Chondrocyte (in vitro differentiated cells): Measurements from ENCODE around the gene MAP7D2. TPM values are rescaled to one million over a fixed set of nuclear protein-coding genes. Genes with fewer than 3 reads are reported as not detected.

Source experiments
- DNase-seq: peaks from one replicate; pipeline ENCODE4 v3.0.0; 2021; ENCODE audit warnings: mixed read lengths, low spot score
- H3K27ac Mint-ChIP-seq: one replicate; pipeline ENCODE4 v1.8.0; 2021; ENCODE audit warnings: mild to moderate bottlenecking, moderate library complexity, mixed read lengths; ENCODE audit not compliant: unreplicated experiment
- H3K27me3 Mint-ChIP-seq: 2 replicates; pipeline ENCODE4 v1.8.0; 2021; ENCODE audit warnings: low read depth, mixed read lengths
- H3K36me3 Mint-ChIP-seq: 2 replicates; pipeline ENCODE4 v1.8.0; 2021; ENCODE audit warnings: low read depth, mixed read lengths
- H3K4me1 Mint-ChIP-seq: 2 replicates; pipeline ENCODE4 v1.8.0; 2021; ENCODE audit warnings: low read depth, mild to moderate bottlenecking, mixed read lengths
- H3K4me3 Mint-ChIP-seq: one replicate; pipeline ENCODE4 v1.8.0; 2021; ENCODE audit warnings: mild to moderate bottlenecking, moderate library complexity, mixed read lengths; ENCODE audit not compliant: unreplicated experiment
- H3K9me3 Mint-ChIP-seq: 2 replicates; pipeline ENCODE4 v1.8.0; 2021; ENCODE audit warnings: low read depth, mixed read lengths
- total RNA-seq: library from RNA; stranded (reverse); gene quantifications from 3 replicates; pipeline ENCODE4 v1.2.1, GENCODE V29; 2021
- TF ChIP-seq, protein P1 (sequence below): fragments of 200-600 bp; sonication (generic); IDR thresholded peaks from 2 replicates; pipeline ENCODE4 v1.5.0; 2021; ENCODE audit warnings: antibody characterized with exemption, mild to moderate bottlenecking, moderate library complexity

MAP7D2 gene
- total RNA-seq, 1 donor from 2014 or later = 0.62 TPM

- H3K9me3 Mint-ChIP-seq = peaks cover 3% of the 10 kb centered on the region
- TF ChIP-seq, protein P1, sequence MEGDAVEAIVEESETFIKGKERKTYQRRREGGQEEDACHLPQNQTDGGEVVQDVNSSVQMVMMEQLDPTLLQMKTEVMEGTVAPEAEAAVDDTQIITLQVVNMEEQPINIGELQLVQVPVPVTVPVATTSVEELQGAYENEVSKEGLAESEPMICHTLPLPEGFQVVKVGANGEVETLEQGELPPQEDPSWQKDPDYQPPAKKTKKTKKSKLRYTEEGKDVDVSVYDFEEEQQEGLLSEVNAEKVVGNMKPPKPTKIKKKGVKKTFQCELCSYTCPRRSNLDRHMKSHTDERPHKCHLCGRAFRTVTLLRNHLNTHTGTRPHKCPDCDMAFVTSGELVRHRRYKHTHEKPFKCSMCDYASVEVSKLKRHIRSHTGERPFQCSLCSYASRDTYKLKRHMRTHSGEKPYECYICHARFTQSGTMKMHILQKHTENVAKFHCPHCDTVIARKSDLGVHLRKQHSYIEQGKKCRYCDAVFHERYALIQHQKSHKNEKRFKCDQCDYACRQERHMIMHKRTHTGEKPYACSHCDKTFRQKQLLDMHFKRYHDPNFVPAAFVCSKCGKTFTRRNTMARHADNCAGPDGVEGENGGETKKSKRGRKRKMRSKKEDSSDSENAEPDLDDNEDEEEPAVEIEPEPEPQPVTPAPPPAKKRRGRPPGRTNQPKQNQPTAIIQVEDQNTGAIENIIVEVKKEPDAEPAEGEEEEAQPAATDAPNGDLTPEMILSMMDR = no peak
Observed at GRCh38 chrX:20063153-20063552, 53.6 kb downstream of the MAP7D2 start.

GRCh38 chrX:20061855-20062254 lies 54.9 kb downstream of the MAP7D2 start:
- TF ChIP-seq, protein P1 = no peak
- H3K4me1 Mint-ChIP-seq = peaks cover 12% of the 10 kb centered on the region
- no peaks in the 10 kb centered on the region for H3K27me3 Mint-ChIP-seq
- no peak overlapping the region for H3K4me3 Mint-ChIP-seq
- peaks cover 3% of the 10 kb centered on the region for H3K9me3 Mint-ChIP-seq
- H3K36me3 Mint-ChIP-seq = no peaks in the 10 kb centered on the region
- DNase-seq = no peak
- no peak overlapping the region for H3K27ac Mint-ChIP-seq

More at GRCh38 chrX:20063153-20063552, 53.6 kb downstream of the MAP7D2 start:
- H3K4me3 Mint-ChIP-seq = no peak overlapping the region
- peaks cover 25% of the 10 kb centered on the region for H3K4me1 Mint-ChIP-seq
- H3K27ac Mint-ChIP-seq = no peak overlapping the region
- no peaks in the 10 kb centered on the region for H3K27me3 Mint-ChIP-seq
- H3K36me3 Mint-ChIP-seq = no peaks in the 10 kb centered on the region
- DNase-seq = no peak

DNA sequence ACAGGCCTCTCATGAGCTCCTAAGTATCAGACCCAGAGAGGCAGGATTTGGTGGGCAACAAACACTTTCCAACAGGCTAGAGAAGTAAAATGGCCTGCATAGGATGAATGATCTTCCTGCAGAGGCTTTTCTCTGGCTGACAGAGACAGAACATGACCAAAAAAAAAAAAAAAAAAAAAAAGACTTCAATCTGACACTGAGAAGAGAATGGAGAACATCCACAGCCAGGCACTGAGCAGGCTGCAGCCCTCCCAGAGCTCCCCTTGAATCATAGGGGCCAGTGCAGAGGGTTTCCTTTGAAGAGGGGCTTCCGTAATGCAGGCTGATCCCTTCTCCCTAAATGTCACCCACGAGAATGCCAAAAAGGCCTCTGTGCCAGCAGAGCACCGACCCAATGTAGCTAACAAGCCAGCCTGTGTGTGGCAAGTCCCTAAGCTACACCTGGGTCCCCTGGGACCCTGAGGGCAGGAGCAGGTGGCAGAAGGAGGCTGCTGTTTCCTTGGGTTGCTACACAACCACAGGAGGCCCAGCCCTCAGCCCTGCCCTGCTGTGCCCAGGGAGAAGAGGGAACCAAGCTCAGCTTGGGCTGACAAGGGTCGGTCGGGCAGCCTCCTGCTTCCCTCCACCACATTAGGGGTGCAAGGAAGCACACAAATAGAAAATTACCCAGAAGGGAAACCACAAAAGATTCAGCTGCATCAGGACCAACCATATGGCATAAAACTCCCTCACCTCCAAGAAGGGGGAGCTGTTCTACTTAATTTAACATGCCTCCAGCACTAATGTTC lies 55.6 kb downstream of the MAP7D2 start:
- H3K27ac Mint-ChIP-seq = no peak overlapping the region
- H3K27me3 Mint-ChIP-seq = no peaks in the 10 kb centered on the region
- no peak for DNase-seq
- TF ChIP-seq, protein P1 = no peak
- H3K4me1 Mint-ChIP-seq = peaks cover 12% of the 10 kb centered on the region
- no peak overlapping the region for H3K4me3 Mint-ChIP-seq
- no peaks in the 10 kb centered on the region for H3K36me3 Mint-ChIP-seq
- peaks cover 3% of the 10 kb centered on the region for H3K9me3 Mint-ChIP-seq

DNA sequence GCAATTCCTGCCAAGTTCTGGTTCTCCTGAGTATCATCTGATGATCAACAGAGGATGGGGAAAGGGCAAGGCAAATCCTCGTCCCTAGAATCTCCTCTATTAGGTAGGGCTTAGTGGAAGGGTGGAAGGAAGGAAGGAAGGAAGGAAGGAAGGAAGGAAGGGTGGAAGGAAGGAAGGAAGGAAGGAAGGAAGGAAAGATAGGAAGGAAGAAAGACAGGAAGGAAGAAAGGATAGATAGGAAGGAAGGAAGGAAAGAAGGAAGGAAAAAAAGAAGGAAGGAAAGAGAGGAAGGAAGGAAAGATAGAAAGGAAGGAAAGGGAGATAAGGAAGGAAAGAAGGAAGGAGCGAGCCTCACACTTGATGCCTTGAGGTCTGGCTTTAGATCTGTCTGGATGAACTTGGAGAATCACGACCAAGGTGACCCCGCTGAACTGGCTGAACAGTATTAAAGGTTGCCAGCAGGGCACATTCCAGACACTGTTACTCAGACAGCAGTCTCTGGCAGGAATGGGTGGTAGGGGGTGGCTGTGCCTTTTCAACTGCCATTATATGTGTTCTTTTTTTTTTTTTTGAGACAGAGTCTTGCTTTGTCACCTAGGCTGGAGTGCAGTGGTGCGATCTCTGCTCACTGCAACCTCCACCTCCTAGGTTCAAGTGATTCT lies 57.1 kb downstream of the MAP7D2 start:
- no peak for DNase-seq
- Mint-ChIP-seq H3K36me3 (no peaks in the 10 kb centered on the region), H3K27me3 (no peaks in the 10 kb centered on the region), H3K9me3 (peaks cover 3% of the 10 kb centered on the region), H3K4me3 (no peak overlapping the region), H3K4me1 (peaks cover 12% of the 10 kb centered on the region), H3K27ac (no peak overlapping the region)
- TF ChIP-seq, protein P1 = no peak

DNA sequence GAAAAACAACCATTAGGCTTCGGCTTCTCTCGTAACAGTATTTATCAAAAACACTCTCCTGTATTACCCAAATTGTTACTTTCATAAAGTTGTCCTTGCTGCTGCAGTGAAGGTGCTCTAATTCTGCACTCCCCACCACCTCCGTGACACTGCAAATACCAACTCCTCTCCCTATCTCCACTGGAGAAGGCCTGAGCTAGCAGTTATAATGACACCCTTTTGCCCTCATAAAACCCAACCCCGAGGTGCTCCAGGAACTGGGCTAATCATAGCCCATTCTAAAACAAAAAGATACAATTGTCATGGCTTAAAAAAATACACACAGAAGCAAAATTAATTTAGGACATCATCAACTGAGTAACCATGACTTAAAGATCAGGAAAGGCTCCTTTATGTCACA lies 59.2 kb downstream of the MAP7D2 start:
- H3K27me3 Mint-ChIP-seq = no peaks in the 10 kb centered on the region
- peaks cover 12% of the 10 kb centered on the region for H3K4me1 Mint-ChIP-seq
- H3K4me3 Mint-ChIP-seq = no peak overlapping the region
- DNase-seq = no peak
- H3K9me3 Mint-ChIP-seq = peaks cover 4% of the 10 kb centered on the region
- TF ChIP-seq, protein P1 = no peak
- no peak overlapping the region for H3K27ac Mint-ChIP-seq
- no peaks in the 10 kb centered on the region for H3K36me3 Mint-ChIP-seq
